Astrocyte of the spinal cord (primary cell): ENCODE measurements around the gene RABEP1.

ENCODE experiments used
- DNase-seq: peaks from one replicate; pipeline ENCODE4 v3.0.0; 2011; ENCODE audit warnings: low read depth, low spot score
- H3K4me3 ChIP-seq: 2 replicates; pipeline ENCODE4 v1.5.1; 2011; ENCODE audit warnings: low read depth, mild to moderate bottlenecking, low read length, moderate library complexity
- CTCF ChIP-seq: IDR thresholded peaks from 2 replicates; pipeline ENCODE4 v1.5.1; 2012; ENCODE audit warnings: low read depth, mild to moderate bottlenecking, low read length, inconsistent platforms
- in situ Hi-C: cut with HindIII; loops from 2 replicates; pipeline ENCODE4 v1.10.0; 2017; ENCODE audit warnings: low sequenced_read_pairs

The RABEP1 gene

GRCh38 chr17:5413682-5414081 lies 131.6 kb downstream of the RABEP1 start:
- TF ChIP-seq CTCF = no peak
- DNase-seq = peak; percentile 88
- H3K4me3 ChIP-seq = no peak overlapping the region
- in situ Hi-C loops = no loop called here

- in situ Hi-C loops = no loop called here
- no peak for TF ChIP-seq CTCF
- DNase-seq = no peak
These were observed 134.8 kb downstream of the RABEP1 start for GRCh38 chr17:5416901-5417300.

GRCh38 chr17:5418858-5419355 lies 136.8 kb downstream of the RABEP1 start:
- DNase-seq = no peak
- in situ Hi-C loops = no loop called here
- H3K4me3 ChIP-seq = peak overlapping the region; percentile 89
- TF ChIP-seq CTCF = no peak

More at GRCh38 chr17:5416901-5417300, 134.8 kb downstream of the RABEP1 start:
- no peak overlapping the region for H3K4me3 ChIP-seq

GRCh38 chr17:5419356-5419958 lies 137.4 kb downstream of the RABEP1 start, which contains the start of gene NUP88:
Gene NUP88, minus strand, starts transcription at chr17:5419662. Its CDS starts 12 bp downstream, at chr17:5419650.
- no peak for TF ChIP-seq CTCF

GRCh38 chr17:5419959-5420653 lies 138.0 kb downstream of the RABEP1 start, which contains the start of gene RPAIN:
Gene RPAIN, plus strand, starts transcription at chr17:5420182. Its CDS starts 29 bp downstream, at chr17:5420211.
- DNase-seq = no peak
- no peak for TF ChIP-seq CTCF
- in situ Hi-C loops = no loop called here
- H3K4me3 ChIP-seq = peak within 1 kb of the TSS; percentile 89

More at GRCh38 chr17:5419356-5419958, 137.4 kb downstream of the RABEP1 start, which contains the start of gene NUP88:
- peak; percentile 99 for DNase-seq
- in situ Hi-C loops = no loop called here
- H3K4me3 ChIP-seq = peak within 1 kb of the TSS; percentile 89

- in situ Hi-C loops = no loop called here
- no peak overlapping the region for H3K4me3 ChIP-seq
- peak; percentile 56 for DNase-seq
- no peak for TF ChIP-seq CTCF
These were observed 140.4 kb downstream of the RABEP1 start for GRCh38 chr17:5422505-5422904.
